Endothelial cell of umbilical vein (primary cell): ENCODE results near the gene RPS6KL1. TPM values are rescaled to one million over a fixed set of nuclear protein-coding genes. Genes with fewer than 3 reads are reported as not detected.

Source experiments
- BruUV-seq: library from RNA; stranded (reverse); fragments of 400-500 nt; replicated peaks from 2 replicates; lab custom pipeline; 2021; lab: Mats Ljungman, UMichigan
- CTCF ChIA-PET: fragments of 300-600, 350-600 bp; sonication (Branson Sonifier 250); formaldehyde crosslinking; loops from one replicate; lab custom pipeline; 2021; ENCODE audit warnings: antibody characterized with exemption, inconsistent platforms; lab: Charles Lee
- POLR2A ChIA-PET: fragments of 300-600, 350-600 bp; sonication (Branson Sonifier 250); formaldehyde crosslinking; loops from one replicate; lab custom pipeline; 2021; ENCODE audit warnings: antibody characterized with exemption, inconsistent platforms; lab: Charles Lee
- DNase-seq: peaks from one replicate; pipeline ENCODE4 v3.0.0-alpha.2; 2011; ENCODE audit warnings: low read depth, low spot score
- FAIRE-seq: peaks from 2 replicates; lab custom pipeline; 2011; peaks lifted over from hg19 to GRCh38; lab: Jason Lieb, UNC
- H2AFZ ChIP-seq: 2 replicates; pipeline ENCODE4 v1.6.0; 2012; ENCODE audit warnings: low read depth, low read length, control low read depth, inconsistent platforms
- H3K27ac ChIP-seq: 2 replicates; pipeline ENCODE4 v1.5.1; 2011; ENCODE audit warnings: low read depth, mild to moderate bottlenecking, control low read depth, low read length, moderate library complexity; ENCODE audit not compliant: insufficient read depth
- H3K27me3 ChIP-seq, 2 experiments: 2 replicates each; pipeline versions ENCODE4 v1.6.0 to v1.6.1; 2011; ENCODE audit warnings: low read length in 2 of 2, mixed read lengths in 1 of 2; ENCODE audit not compliant: control insufficient read depth in 2 of 2, insufficient read depth in 2 of 2
- H3K36me3 ChIP-seq, 2 experiments: 2 replicates in 1 of 2; 3 replicates in 1 of 2; pipeline ENCODE4 v1.5.1; 2011; ENCODE audit warnings: low read length in 2 of 2, mild to moderate bottlenecking in 1 of 2, moderate library complexity in 1 of 2; ENCODE audit not compliant: control insufficient read depth in 2 of 2, insufficient read depth in 2 of 2; ENCODE audit errors: extremely low read depth in 1 of 2
- H3K4me1 ChIP-seq: 3 replicates; pipeline ENCODE4 v1.5.1; 2011; ENCODE audit warnings: mild to moderate bottlenecking, low read length; ENCODE audit not compliant: control insufficient read depth, insufficient read depth; ENCODE audit errors: extremely low read depth
- H3K4me2 ChIP-seq: 2 replicates; pipeline ENCODE4 v1.6.1; 2011; ENCODE audit warnings: low read length, control low read depth, mixed read lengths; ENCODE audit not compliant: insufficient read depth
- H3K4me3 ChIP-seq, 3 experiments: fragments of 200-600 bp in 1 of 3; sonication (generic), shearing (Covaris generic) in 1 of 3; replicated peaks in 1 of 3; 2 replicates each; pipeline ENCODE4 v1.5.1; 2011 to 2016; ENCODE audit warnings: control low read depth in 3 of 3, low read length in 3 of 3, mild to moderate bottlenecking in 2 of 3, inconsistent platforms in 1 of 3, low read depth in 1 of 3, moderate library complexity in 1 of 3; ENCODE audit not compliant: insufficient read depth in 1 of 3
- H3K79me2 ChIP-seq: 2 replicates; pipeline ENCODE4 v1.6.0; 2012; ENCODE audit warnings: low read length, inconsistent platforms; ENCODE audit not compliant: control insufficient read depth, insufficient read depth
- H3K9ac ChIP-seq: replicated peaks from 2 replicates; pipeline ENCODE3; 2011; ENCODE audit warnings: low read length, control low read depth; ENCODE audit not compliant: insufficient read depth; ENCODE audit errors: extremely low read depth
- H3K9me1 ChIP-seq: replicated peaks from 3 replicates; pipeline ENCODE4 v1.6.0; 2011; ENCODE audit warnings: mild to moderate bottlenecking, low read length; ENCODE audit not compliant: control insufficient read depth, insufficient read depth; ENCODE audit errors: extremely low read depth
- H3K9me3 ChIP-seq: replicated peaks from 2 replicates; pipeline ENCODE4 v1.5.1; 2012; ENCODE audit warnings: low read length, inconsistent platforms; ENCODE audit not compliant: control insufficient read depth, insufficient read depth
- H4K20me1 ChIP-seq: replicated peaks from 2 replicates; pipeline ENCODE3; 2011; ENCODE audit warnings: mild to moderate bottlenecking, low read length; ENCODE audit not compliant: control insufficient read depth, insufficient read depth; ENCODE audit errors: extremely low read depth
- CTCF ChIP-seq, 2 donors: IDR thresholded peaks; 1 replicate in 1 of 2; 2 replicates in 1 of 2; pipeline ENCODE4 v1.5.1; 2011; ENCODE audit warnings: low read length in 2 of 2, mild to moderate bottlenecking in 2 of 2, moderate library complexity in 2 of 2, control low read depth in 1 of 2, inconsistent platforms in 1 of 2, low read depth in 1 of 2; ENCODE audit not compliant: insufficient read depth in 1 of 2; ENCODE audit errors: extremely low read depth in 1 of 2
- EZH2 ChIP-seq: IDR thresholded peaks from 2 replicates; pipeline ENCODE4 v1.6.1; 2012; ENCODE audit warnings: borderline replicate concordance, low read depth, mild to moderate bottlenecking, moderate library complexity, low read length, inconsistent platforms; ENCODE audit not compliant: severe bottlenecking
- FOS ChIP-seq: IDR thresholded peaks from 2 replicates; pipeline ENCODE4 v1.6.1; 2011; ENCODE audit warnings: mild to moderate bottlenecking, low read length, moderate library complexity, borderline replicate concordance; ENCODE audit not compliant: insufficient read depth
- GATA2 ChIP-seq: IDR thresholded peaks from 2 replicates; pipeline ENCODE4 v1.7.0; 2011; ENCODE audit warnings: low read depth, mild to moderate bottlenecking, moderate library complexity, mixed read lengths, low read length; ENCODE audit not compliant: insufficient read length, insufficient read depth
- JUN ChIP-seq: IDR thresholded peaks from 2 replicates; pipeline ENCODE4 v1.6.1; 2011; ENCODE audit warnings: borderline replicate concordance, low read depth; ENCODE audit not compliant: insufficient read length, insufficient read depth
- MAX ChIP-seq: IDR thresholded peaks from 2 replicates; pipeline ENCODE4 v1.6.1; 2011; ENCODE audit not compliant: insufficient read depth, insufficient read length
- MYC ChIP-seq: IDR thresholded peaks from one replicate; pipeline ENCODE4 v1.6.1; 2011; ENCODE audit warnings: mild to moderate bottlenecking, low read depth, low read length
- POLR2A ChIP-seq: IDR thresholded peaks from 2 replicates; pipeline ENCODE4 v1.6.1; 2012; ENCODE audit warnings: low read depth, mild to moderate bottlenecking, control low read depth, low read length
- POLR2AphosphoS5 ChIP-seq: IDR thresholded peaks from 2 replicates; pipeline ENCODE4 v1.6.1; 2012; ENCODE audit warnings: low read depth, mild to moderate bottlenecking, control low read depth, low read length, moderate library complexity; ENCODE audit not compliant: insufficient read depth
- dilution Hi-C: fragments of 300-500 bp; cut with MboI; formaldehyde crosslinking; loops from one replicate; pipeline ENCODE4 v1.15.0; 2019; ENCODE audit warnings: low sequenced_read_pairs; ENCODE audit not compliant: extremely low pct_ligation_motif_present
- intact Hi-C: fragments of 100-400 bp; cut with micrococcal nuclease; formaldehyde crosslinking; loops from one replicate; pipeline ENCODE4 v1.10.0; 2022
- polyA plus RNA-seq, 4 experiments: library from polyadenylated mRNA; depleted of rRNA in 3 of 4; stranded (reverse) in 3 of 4; unstranded in 1 of 4; fragments of >200 nt; gene quantifications; 2 replicates each; pipeline versions ENCODE4 v1.2.1 to v1.2.3, GENCODE V29; 2011 to 2012; ENCODE audit warnings: missing spikeins in 1 of 4
- total RNA-seq: library from RNA; stranded (reverse); gene quantifications from 2 replicates; pipeline ENCODE4 v1.2.3, GENCODE V29; 2021

RPS6KL1 gene
- total and polyA plus RNA-seq, 2 donors (not counting 3 experiments of a cell fraction or from before 2014, with no cell fraction given): 10.2 to 23.8 TPM

- CTCF ChIA-PET: interaction anchor here (0.8 to 1.4 kb wide), 3 partner anchors 19 to 99 kb away, joined by 3 read pairs; no protein-coding TSS in a partner anchor
Observed at GRCh38 chr14:74962046-74962445, 39.0 kb upstream of the RPS6KL1 start.

More at GRCh38 chr14:74962046-74962445, 39.0 kb upstream of the RPS6KL1 start:
- Histone ChIP-seq H3K9ac (no peak overlapping the region), H3K4me2 (no peak overlapping the region), H3K27ac (no peak overlapping the region), H2AFZ (no peak overlapping the region), H3K9me1 (no peaks in the 10 kb centered on the region), H3K79me2 (no peaks in the 10 kb centered on the region), H3K36me3 (no peaks in the 10 kb centered on the region), H3K27me3 (no peaks in the 10 kb centered on the region), H4K20me1 (no peaks in the 10 kb centered on the region), H3K4me3 (no peak overlapping the region), H3K4me1 (peaks cover 29% of the 10 kb centered on the region), H3K9me3 (no peaks in the 10 kb centered on the region)
- intact Hi-C loops (no loop called here), dilution Hi-C loops (no loop called here)
- BruUV-seq: no TSS peak
- POLR2A ChIA-PET: no interaction called here
- TF ChIP-seq POLR2A (no peak), EZH2 (no peak), MYC (no peak), JUN (no peak), POLR2AphosphoS5 (no peak), MAX (no peak), FOS (no peak), CTCF (IDR thresholded peaks at IDR 0.05; ENCODE audit: extremely low read depth in 1 of 2, insufficient read depth in 1 of 2, low read depth in 1 of 2, low read length in 2 of 2) (no peak), GATA2 (no peak)
- FAIRE-seq (no peak), DNase-seq (no peak)
